PC-9 (cell line): ENCODE data around the gene BLZF1. TPM values are rescaled to one million over a fixed set of nuclear protein-coding genes. Genes with fewer than 3 reads are reported as not detected.

Experiments
- Bru-seq: library from RNA; stranded (reverse); fragments of 400-500 nt; gene quantifications from one replicate; lab custom pipeline; 2021; lab: Mats Ljungman, UMichigan
- BruChase-seq, 2 experiments: library from RNA; stranded (reverse); fragments of 400-500 nt; gene quantifications; one replicate each; lab custom pipeline; 2021; lab: Mats Ljungman, UMichigan
- BruUV-seq: library from RNA; stranded (reverse); fragments of 400-500 nt; replicated peaks from 2 replicates; lab custom pipeline; 2021; lab: Mats Ljungman, UMichigan
- CTCF ChIA-PET: fragments of 300-600 bp; sonication (Branson Sonifier 250); formaldehyde crosslinking; loops from one replicate; lab custom pipeline; 2022; ENCODE audit warnings: antibody characterized with exemption; lab: Charles Lee
- POLR2A ChIA-PET: fragments of 300-600 bp; sonication (Branson Sonifier 250); formaldehyde crosslinking; loops from one replicate; lab custom pipeline; 2022; ENCODE audit warnings: antibody characterized with exemption; ENCODE audit not compliant: unreplicated experiment; lab: Charles Lee
- DNase-seq, 2 experiments: peaks; one replicate each; pipeline versions ENCODE4 v3.0.0 to v3.0.0-alpha.2; 2015 to 2022; ENCODE audit warnings: mixed read lengths in 1 of 2
- H2AFZ ChIP-seq: fragments of 200-600 bp; sonication (generic); 2 replicates; pipeline ENCODE4 v1.8.1; 2017; ENCODE audit warnings: antibody characterized with exemption
- H3F3A ChIP-seq: fragments of 200-600 bp; sonication (generic); 2 replicates; pipeline ENCODE4 v1.8.1; 2017; ENCODE audit warnings: antibody characterized with exemption, mild to moderate bottlenecking, low read depth; ENCODE audit not compliant: insufficient read depth
- H3K27ac ChIP-seq: fragments of 200-600 bp; sonication (generic); 2 replicates; pipeline ENCODE4 v1.6.1; 2016; ENCODE audit warnings: mixed run types
- H3K27me3 ChIP-seq: fragments of 200-600 bp; sonication (generic); 2 replicates; pipeline ENCODE4 v1.6.1; 2016; ENCODE audit warnings: low read depth, mixed run types; ENCODE audit not compliant: insufficient read depth
- H3K36me3 ChIP-seq: fragments of 200-600 bp; sonication (generic); 2 replicates; pipeline ENCODE4 v1.6.1; 2016; ENCODE audit warnings: low read depth, mixed run types
- H3K4me1 ChIP-seq: fragments of 200-600 bp; sonication (generic); replicated peaks from 2 replicates; pipeline ENCODE4 v1.6.1; 2016; ENCODE audit warnings: mixed run types; ENCODE audit not compliant: insufficient read depth
- H3K4me2 ChIP-seq: fragments of 200-600 bp; sonication (generic); 2 replicates; pipeline ENCODE4 v1.6.1; 2017; ENCODE audit warnings: mixed run types
- H3K4me3 ChIP-seq: fragments of 200-600 bp; sonication (generic); 2 replicates; pipeline ENCODE4 v1.6.1; 2016; ENCODE audit warnings: mixed run types
- H3K79me2 ChIP-seq: fragments of 200-600 bp; sonication (generic); 2 replicates; pipeline ENCODE4 v1.6.1; 2017; ENCODE audit warnings: low read depth, mixed run types
- H3K9me2 ChIP-seq: fragments of 200-600 bp; sonication (generic); 2 replicates; pipeline ENCODE4 v1.8.1; 2017; ENCODE audit warnings: mild to moderate bottlenecking; ENCODE audit not compliant: insufficient read depth
- H3K9me3 ChIP-seq: fragments of 200-600 bp; sonication (generic); 2 replicates; pipeline ENCODE4 v1.8.1; 2016; ENCODE audit warnings: low read depth; ENCODE audit not compliant: insufficient read depth
- H4K20me1 ChIP-seq: fragments of 200-600 bp; sonication (generic); 2 replicates; pipeline ENCODE4 v1.8.1; 2017; ENCODE audit not compliant: insufficient read depth
- CTCF ChIP-seq: fragments of 200-600 bp; sonication (generic); conservative IDR thresholded peaks from 2 replicates; pipeline ENCODE4 v1.6.1; 2017; ENCODE audit warnings: mixed run types, antibody characterized with exemption, mild to moderate bottlenecking, moderate library complexity
- EZH2 ChIP-seq: fragments of 200-600 bp; sonication (generic); IDR thresholded peaks from 2 replicates; pipeline ENCODE4 v1.8.0; 2017; ENCODE audit warnings: antibody characterized with exemption, low read depth
- intact Hi-C: fragments of 100-400 bp; cut with micrococcal nuclease; formaldehyde crosslinking; loops from one replicate; pipeline ENCODE4 v1.10.0; 2022; ENCODE audit not compliant: unreplicated experiment
- long read RNA-seq: library from polyadenylated mRNA; stranded (forward); transcript quantifications from one replicate; pipeline ENCODE4 v2.0.0, GENCODE V29; 2022
- total RNA-seq: library from RNA; stranded (reverse); gene quantifications from 2 replicates; pipeline ENCODE4 v1.2.3, GENCODE V29; 2021

Gene BLZF1
- total RNA-seq (14.7 and 15.6 TPM in 2 replicates), Bru-seq, nascent RNA (percentile 84 among the genes with signal in this experiment), BruChase-seq, experiment 1, labeled RNA remaining after a 2-hour chase (percentile 83 among the genes with signal in this experiment), BruChase-seq, experiment 2, labeled RNA remaining after a 6-hour chase (percentile 78 among the genes with signal in this experiment)
- long read RNA-seq, transcript BLZF1-203 (7 exons, 2,749 nt): major isoform, 19 of 23 reads
- long read RNA-seq, partial matches to known transcripts: 1 of 23 reads
- long read RNA-seq, other reads (novel, unspliced or antisense): 1 of 23 reads

- POLR2A ChIA-PET: interaction anchor here (0.5 to 0.7 kb wide), 3 partner anchors 8 to 809 kb away, joined by 3 to 5 read pairs (median 5); no protein-coding TSS in a partner anchor
- Histone ChIP-seq H3K79me2 (peaks cover 26% of the 10 kb centered on the region), H3K27me3 (no peaks in the 10 kb centered on the region), H3K9me2 (no peaks in the 10 kb centered on the region), H3K9me3 (peaks cover 9% of the 10 kb centered on the region), H3K27ac (peak within 1 kb of the TSS; percentile 83), H4K20me1 (no peaks in the 10 kb centered on the region), H3F3A (peaks cover 23% of the 10 kb centered on the region; the same call in 1 of the 2 replicates), H2AFZ (peak within 1 kb of the TSS; percentile 90), H3K36me3 (peaks cover 18% of the 10 kb centered on the region), H3K4me2 (peak within 1 kb of the TSS; percentile 96), H3K4me1 (peaks cover 40% of the 10 kb centered on the region), H3K4me3 (peak within 1 kb of the TSS; percentile 93)
- intact Hi-C loops: loop anchor here (5.0 kb wide), 2 partner anchors 119 to 261 kb away; partner anchors contain the start of genes ATP1B1 and SLC19A2
- no TSS peak for BruUV-seq
- DNase-seq: peak; percentile 92 to 95
- CTCF ChIA-PET: interaction anchor here (0.7 to 1.2 kb wide), 2 partner anchors 19 to 765 kb away, joined by 4 to 5 read pairs; no protein-coding TSS in a partner anchor
- TF ChIP-seq EZH2 (no peak), CTCF (no peak)
Observed at GRCh38 chr1:169367686-169368405, at the start of gene BLZF1, which contains the start of gene NME7. BLZF1 (plus strand) TSS chr1:169368195; CDS start chr1:169369523, 1,328 bp downstream. NME7 (minus strand) TSS chr1:169367797; CDS start chr1:169367710, 87 bp downstream.

- Histone ChIP-seq H3K4me2 (no peak overlapping the region), H3K9me2 (no peaks in the 10 kb centered on the region), H2AFZ (no peak overlapping the region), H3K79me2 (no peaks in the 10 kb centered on the region), H3K27me3 (no peaks in the 10 kb centered on the region), H4K20me1 (no peaks in the 10 kb centered on the region), H3K27ac (no peak overlapping the region), H3K4me1 (peaks cover 11% of the 10 kb centered on the region), H3K4me3 (no peak overlapping the region), H3F3A (0 out of 2 replicates have a peak, but pooled peaks cover 3% of the 10 kb centered on the region), H3K36me3 (peaks cover 3% of the 10 kb centered on the region; the same call in 1 of the 2 replicates), H3K9me3 (no peaks in the 10 kb centered on the region)
- no peak for DNase-seq
- POLR2A ChIA-PET: no interaction called here
- no TSS peak for BruUV-seq
- intact Hi-C loops: no loop called here
- TF ChIP-seq EZH2: no peak
- no peak for TF ChIP-seq CTCF
- CTCF ChIA-PET: no interaction called here
Observed at GRCh38 chr1:169318536-169319244, 49.3 kb upstream of the BLZF1 start.
